ENCODE results near the gene FOXO3B.
"Not testable (repeated sequence)": the region's sequence is repeated elsewhere in the genome, so short reads cannot be mapped to it uniquely, and the experiment has no call there.

The FOXO3B gene

DNA sequence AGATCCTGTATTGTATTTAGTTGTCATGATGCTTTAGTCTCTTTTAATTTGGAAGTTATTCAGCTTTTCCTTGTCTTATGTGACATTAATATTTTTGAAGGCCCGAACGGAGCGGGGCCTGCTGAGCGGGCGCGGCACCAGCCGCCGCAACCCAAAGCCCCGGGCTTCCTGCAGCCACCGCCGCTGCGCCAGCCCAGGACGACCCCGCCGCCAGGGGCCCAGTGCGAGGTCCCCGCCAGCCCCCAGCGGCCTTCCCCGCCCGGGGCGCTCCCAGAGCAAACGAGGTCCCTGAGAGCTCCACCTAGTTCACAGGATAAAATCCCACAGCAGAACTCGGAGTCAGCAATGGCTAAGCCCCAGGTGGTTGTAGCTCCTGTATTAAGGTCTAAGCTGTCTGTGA lies 32.0 kb downstream of the FOXO3B start:
- not testable (repeated sequence) for DNase-seq (ENCODE audit: low read depth)

DNA sequence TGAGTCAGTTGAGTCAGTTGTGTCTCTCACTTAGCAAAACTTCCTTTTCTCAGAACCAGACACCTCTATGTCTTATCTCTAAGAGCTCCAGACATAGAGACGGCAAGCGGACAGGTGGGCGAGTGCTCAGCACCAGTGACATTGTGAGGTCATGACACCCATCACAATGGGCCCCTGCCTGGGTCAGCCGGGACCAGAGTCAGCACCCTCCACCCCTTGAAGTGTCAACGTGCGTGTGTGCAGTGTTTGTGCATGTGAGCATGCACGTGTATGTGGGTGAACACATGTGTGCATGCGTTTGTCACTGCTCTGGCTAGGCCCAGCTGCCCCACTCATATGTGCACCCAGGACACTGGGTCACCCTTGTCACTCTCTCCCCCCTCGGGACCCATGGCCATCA lies 37.8 kb downstream of the FOXO3B start, which contains the start of gene TBC1D28:
TBC1D28 (minus strand) TSS at position 101 of the 400 bp plus-strand sequence. CDS start 3,039 bp downstream, outside the sequence.
- not testable (repeated sequence) for DNase-seq (ENCODE audit: low read depth)

- not testable (repeated sequence) for DNase-seq (ENCODE audit: low read depth)
These were observed 39.0 kb downstream of the FOXO3B start for GRCh38 chr17:18643124-18643523.

DNA sequence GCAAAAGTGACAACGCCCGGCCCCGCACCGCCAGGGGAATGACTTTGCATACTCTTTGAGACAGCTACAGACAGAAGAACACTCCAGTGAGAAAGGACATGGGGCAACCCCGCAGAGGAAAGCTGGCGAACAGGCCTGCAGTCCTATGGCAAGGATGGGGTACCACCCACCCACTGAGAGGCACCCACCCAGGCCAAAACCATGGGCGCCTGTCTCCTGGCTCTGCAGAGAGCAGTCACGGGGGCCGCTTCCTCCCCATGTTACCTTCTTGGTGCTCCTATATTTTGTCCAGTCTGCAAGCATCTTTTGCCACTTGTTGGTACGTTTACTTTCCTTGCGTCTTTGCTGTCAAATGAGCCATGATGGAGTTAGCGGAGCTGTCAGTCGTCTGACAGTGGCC lies 43.8 kb downstream of the FOXO3B start:
- DNase-seq (ENCODE audit: low read depth) = not testable (repeated sequence)

GRCh38 chr17:18636237-18636636 lies 45.9 kb downstream of the FOXO3B start:
- DNase-seq (ENCODE audit: low read depth) = not testable (repeated sequence)

GRCh38 chr17:18635773-18636172 lies 46.3 kb downstream of the FOXO3B start:
- DNase-seq (ENCODE audit: low read depth) = not testable (repeated sequence)

DNA sequence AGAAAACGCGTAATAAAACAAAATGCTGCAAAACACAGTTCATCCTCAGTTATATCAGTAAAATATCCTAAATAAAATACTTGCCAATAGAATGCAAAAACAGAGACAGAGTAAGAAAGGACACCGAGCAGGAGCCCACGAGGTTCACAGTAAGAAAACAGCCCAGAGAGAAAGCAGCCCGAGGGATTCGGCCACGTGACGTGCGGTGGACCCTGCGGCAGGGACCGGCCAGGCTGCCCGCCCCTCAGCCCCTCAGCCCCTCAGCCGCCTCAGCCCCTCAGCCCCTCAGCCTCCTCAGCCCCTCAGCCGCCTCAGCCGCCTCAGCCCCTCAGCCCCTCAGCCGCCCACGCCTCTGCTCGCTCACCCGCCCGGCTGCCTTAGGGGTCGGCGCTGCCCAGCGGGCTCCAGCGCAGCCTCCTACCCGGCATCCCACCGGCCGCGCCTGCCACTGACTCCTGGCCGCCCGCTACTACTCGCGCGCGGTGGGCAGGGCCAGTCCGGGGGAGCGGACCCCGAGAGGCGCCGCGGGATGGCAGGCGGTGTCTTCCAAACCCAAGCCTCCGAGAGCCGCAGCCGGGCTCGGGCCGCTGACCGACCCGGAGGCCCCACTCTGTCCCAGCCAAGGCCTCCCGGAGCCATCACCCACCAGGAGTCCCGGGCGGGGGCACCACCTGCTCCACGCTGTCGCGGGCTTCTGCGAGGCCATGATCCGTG lies 47.4 kb downstream of the FOXO3B start:
- not testable (repeated sequence) for DNase-seq (ENCODE audit: low read depth)
